GM21360 (cell line): Measurements from ENCODE around the gene COL17A1.

Source experiments
- ATAC-seq: cut with Tn5 transposase; IDR thresholded peaks from one replicate; pipeline ENCODE4 v1.9.1; 2021; ENCODE audit warnings: mild to moderate bottlenecking, moderate library complexity; ENCODE audit not compliant: unreplicated experiment

The COL17A1 gene

GRCh38 chr10:104053201-104053600 lies 32.5 kb downstream of the COL17A1 start:
- no peak for ATAC-seq

GRCh38 chr10:104052431-104052830 lies 33.2 kb downstream of the COL17A1 start:
- ATAC-seq = no peak

- ATAC-seq = no peak
Observed at GRCh38 chr10:104049504-104050250, 36.0 kb downstream of the COL17A1 start.

DNA sequence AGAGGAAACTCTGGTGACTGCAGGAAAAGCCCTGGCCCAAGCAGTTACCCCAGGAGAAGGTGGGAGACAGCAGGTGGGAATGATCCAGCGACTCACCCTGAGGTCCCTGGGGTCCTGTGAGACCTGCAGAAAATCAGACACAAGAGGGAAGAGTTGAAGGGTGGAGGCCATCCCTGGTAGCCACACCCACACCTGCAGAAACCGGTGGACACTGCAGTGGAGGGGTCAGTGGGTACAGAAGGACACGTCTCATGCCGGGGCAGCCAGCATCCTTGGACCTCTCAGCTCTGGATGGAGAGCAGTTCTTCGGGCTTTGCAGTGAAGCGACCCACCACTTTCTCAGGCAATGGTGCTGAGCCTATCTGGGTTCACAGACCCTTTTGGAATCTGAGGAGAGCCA lies 39.0 kb downstream of the COL17A1 start:
- ATAC-seq = no peak

DNA sequence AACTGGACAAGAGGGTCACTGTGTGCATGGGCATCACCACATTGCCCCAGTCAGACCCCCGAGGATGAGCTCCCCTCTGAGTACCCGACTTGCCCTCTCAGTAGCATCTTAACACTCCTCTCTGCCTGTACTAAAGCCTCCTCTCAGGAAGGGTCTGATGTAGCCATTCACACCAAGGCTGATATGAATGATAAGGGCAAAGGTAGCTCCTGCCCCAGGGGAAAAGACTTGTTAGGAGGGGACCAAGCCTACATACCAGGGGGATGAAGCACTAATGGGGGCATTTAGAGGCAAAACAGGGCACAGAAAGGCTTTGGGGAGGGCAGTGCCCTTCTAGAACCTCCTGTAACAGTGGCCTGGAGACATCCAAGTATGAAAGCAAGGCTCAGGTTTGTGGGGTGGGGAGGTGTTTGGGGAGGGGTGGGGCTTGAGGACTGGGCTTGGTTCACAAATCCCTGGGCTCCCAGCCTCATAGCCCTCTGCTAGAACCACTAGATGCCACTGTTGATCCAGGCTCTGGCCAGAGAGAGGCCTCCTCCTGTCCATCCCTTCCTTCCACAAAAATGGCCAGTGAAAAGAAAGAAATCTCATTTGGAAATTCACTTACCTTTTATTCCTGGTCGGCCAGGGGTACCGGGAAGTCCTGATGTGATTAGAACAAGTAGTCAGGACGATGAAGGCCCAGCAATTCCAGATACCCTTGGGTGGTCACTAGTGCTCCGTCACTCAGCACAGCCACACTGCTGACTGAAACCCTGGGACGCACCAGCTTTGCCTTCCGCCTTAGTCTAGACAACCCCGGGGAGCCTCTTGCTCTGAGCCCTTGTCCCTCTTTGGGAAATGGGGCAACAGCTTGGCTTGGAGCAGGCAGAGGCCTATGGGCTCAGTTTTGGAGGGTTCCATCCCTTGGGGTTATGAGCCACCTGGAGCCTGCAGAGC lies 40.3 kb downstream of the COL17A1 start:
- no peak for ATAC-seq

DNA sequence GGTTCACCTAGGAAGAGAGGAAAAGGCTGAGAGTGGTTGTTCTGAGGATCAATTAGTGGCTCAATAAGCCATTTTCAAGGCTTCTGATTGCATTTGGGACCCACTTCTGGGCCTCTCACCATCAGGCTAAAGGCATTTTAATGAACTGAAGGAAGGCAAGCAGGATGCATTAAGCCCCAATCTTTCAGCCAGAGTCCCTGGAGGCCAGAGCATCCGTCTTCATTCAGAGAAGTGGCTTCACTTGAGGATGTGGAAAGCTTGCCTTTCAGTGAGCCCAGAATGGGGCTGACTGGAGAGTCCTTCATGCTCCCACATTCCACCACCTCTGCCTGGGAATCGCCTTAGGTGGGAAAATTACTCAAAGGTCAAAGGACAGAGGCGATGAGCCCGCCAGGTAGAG lies 41.8 kb downstream of the COL17A1 start:
- ATAC-seq = no peak

GRCh38 chr10:104043185-104043830 lies 42.4 kb downstream of the COL17A1 start:
- ATAC-seq = no peak

GRCh38 chr10:104041891-104042535 lies 43.7 kb downstream of the COL17A1 start:
- ATAC-seq = no peak

- no peak for ATAC-seq
Observed at GRCh38 chr10:104040862-104041789, 44.6 kb downstream of the COL17A1 start.

DNA sequence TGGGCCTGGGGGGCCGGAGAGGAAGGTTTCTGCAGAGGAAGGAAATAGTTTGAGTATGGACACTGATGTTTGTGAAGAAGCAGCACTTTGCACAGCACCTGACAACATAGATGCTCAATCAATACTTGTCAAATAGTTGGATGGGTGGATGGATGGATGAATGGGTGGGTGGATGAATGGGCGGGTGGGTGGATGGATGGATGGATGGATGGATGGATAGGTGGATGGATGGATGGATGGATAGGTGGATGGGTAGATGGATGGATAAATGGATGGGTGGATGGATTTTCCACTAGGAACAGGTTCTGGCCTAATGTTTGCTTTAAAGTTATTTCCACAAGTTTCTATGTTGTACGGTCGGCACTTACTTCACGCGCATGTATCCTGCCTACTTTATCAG lies 45.3 kb downstream of the COL17A1 start:
- no peak for ATAC-seq

GRCh38 chr10:104038958-104039752 lies 46.5 kb downstream of the COL17A1 start:
- no peak for ATAC-seq

DNA sequence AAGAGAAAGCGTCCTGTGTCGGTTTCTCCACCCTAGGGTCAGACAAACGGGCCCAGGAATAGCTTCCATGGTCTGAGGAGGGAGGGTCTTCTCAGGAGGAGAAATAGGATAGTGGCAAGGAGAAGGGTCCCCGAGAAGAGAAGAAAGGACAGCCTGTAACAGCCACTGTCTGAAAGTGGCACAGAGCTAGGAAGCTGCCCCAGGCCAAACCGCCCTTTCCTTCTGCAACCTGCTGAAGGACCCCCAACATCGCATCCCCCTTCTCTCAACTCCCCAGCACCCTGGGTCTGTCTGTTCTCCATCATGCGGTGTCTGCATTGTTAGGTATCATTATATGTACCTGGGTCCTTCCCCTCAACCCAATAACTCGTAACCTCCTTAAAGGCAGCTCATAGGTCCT lies 47.1 kb downstream of the COL17A1 start:
- no peak for ATAC-seq

- no peak for ATAC-seq
Observed at GRCh38 chr10:104037261-104037951, 48.3 kb downstream of the COL17A1 start.

- no peak for ATAC-seq
Observed at GRCh38 chr10:104036518-104037260, 49.0 kb downstream of the COL17A1 start.

GRCh38 chr10:104036069-104036384 lies 49.7 kb downstream of the COL17A1 start:
- no peak for ATAC-seq

- no peak for ATAC-seq
Observed at GRCh38 chr10:104035194-104036068, 50.2 kb downstream of the COL17A1 start.
